CD8-positive, alpha-beta memory T cell (primary cell): ENCODE data around the gene TNFRSF1A. TPM values are rescaled to one million over a fixed set of nuclear protein-coding genes. Genes with fewer than 3 reads are reported as not detected.
A peak's percentile ranks its signal among the peaks of the same experiment; 100 is the strongest.

Experiments
- CTCF ChIA-PET: fragments of 350-600 bp; sonication (Branson Sonifier 250); formaldehyde crosslinking; loops from one replicate; lab custom pipeline; 2021; ENCODE audit warnings: antibody characterized with exemption; lab: Charles Lee
- POLR2A ChIA-PET: fragments of 350-600 bp; sonication (Branson Sonifier 250); formaldehyde crosslinking; loops from one replicate; lab custom pipeline; 2021; ENCODE audit warnings: antibody characterized with exemption; lab: Charles Lee
- DNase-seq, 5 donors: peaks; one replicate each; pipeline versions ENCODE4 v3.0.0 to v3.0.0-alpha.2; 2020 to 2022; ENCODE audit warnings: mixed read lengths in 1 of 5
- H3K27ac ChIP-seq: one replicate; pipeline ENCODE4 v1.7.0; 2013; ENCODE audit warnings: low read depth, mild to moderate bottlenecking, low read length, moderate library complexity
- H3K27me3 ChIP-seq: 2 replicates; pipeline ENCODE4 v1.7.0; 2013; ENCODE audit warnings: low read length, mild to moderate bottlenecking; ENCODE audit not compliant: insufficient read depth, poor library complexity, severe bottlenecking
- H3K36me3 ChIP-seq: 2 replicates; pipeline ENCODE4 v1.7.0; 2013; ENCODE audit warnings: mild to moderate bottlenecking, low read length, moderate library complexity; ENCODE audit not compliant: insufficient read depth
- H3K4me1 ChIP-seq: 2 replicates; pipeline ENCODE4 v1.7.0; 2013; ENCODE audit warnings: mild to moderate bottlenecking, low read length, moderate library complexity; ENCODE audit not compliant: insufficient read depth
- H3K4me3 ChIP-seq: 2 replicates; pipeline ENCODE4 v1.7.0; 2013; ENCODE audit warnings: mild to moderate bottlenecking, low read length
- H3K9me3 ChIP-seq: 2 replicates; pipeline ENCODE4 v1.7.0; 2013; ENCODE audit warnings: mild to moderate bottlenecking, low read length
- H3K27ac Mint-ChIP-seq, 8 donors: one replicate each; pipeline ENCODE4 v1.8.0; 2020 to 2021; ENCODE audit warnings: mixed read lengths in 8 of 8, mild to moderate bottlenecking in 6 of 8, inconsistent platforms in 3 of 8, moderate library complexity in 3 of 8
- H3K27me3 Mint-ChIP-seq, 2 donors: one replicate each; pipeline ENCODE4 v1.8.0; 2020 to 2021; ENCODE audit warnings: mixed read lengths in 2 of 2, mild to moderate bottlenecking in 1 of 2, moderate library complexity in 1 of 2
- H3K36me3 Mint-ChIP-seq, 3 donors: one replicate each; pipeline ENCODE4 v1.8.0; 2020 to 2021; ENCODE audit warnings: mixed read lengths in 3 of 3, inconsistent platforms in 1 of 3, mild to moderate bottlenecking in 1 of 3
- H3K4me1 Mint-ChIP-seq, 3 donors: one replicate each; pipeline ENCODE4 v1.8.0; 2020 to 2021; ENCODE audit warnings: mixed read lengths in 3 of 3, inconsistent platforms in 1 of 3, mild to moderate bottlenecking in 1 of 3
- H3K4me3 Mint-ChIP-seq, 7 donors: one replicate each; pipeline ENCODE4 v1.8.0; 2020 to 2021; ENCODE audit warnings: mixed read lengths in 7 of 7, mild to moderate bottlenecking in 6 of 7, moderate library complexity in 4 of 7, inconsistent platforms in 2 of 7
- H3K9me3 Mint-ChIP-seq, 5 donors: one replicate each; pipeline ENCODE4 v1.8.0; 2020 to 2022; ENCODE audit warnings: mixed read lengths in 5 of 5, mild to moderate bottlenecking in 3 of 5, moderate library complexity in 2 of 5, inconsistent platforms in 1 of 5
- polyA plus RNA-seq: library from polyadenylated mRNA; unstranded; fragments of 300-500 nt; fragmentation: Illumina TruSeq; gene quantifications from one replicate; pipeline ENCODE4 v1.2.3, GENCODE V29; 2021
- total RNA-seq, 2 experiments: library from RNA; stranded (reverse); gene quantifications; one replicate each; pipeline ENCODE4 v1.2.3, GENCODE V29; 2021

The TNFRSF1A gene
- total and polyA plus RNA-seq, 3 experiments from 2014 or later, result 57.1 to 62.9 (median 62.1) TPM

- H3K4me1 ChIP-seq, result peaks cover 29% of the 10 kb centered on the region
- Mint-ChIP-seq H3K27me3 (no peaks in the 10 kb centered on the region), H3K36me3 (peaks cover 4 to 60% (median 12%) of the 10 kb centered on the region in 3 donors), H3K9me3 (no peaks in the 10 kb centered on the region), H3K27ac (peak overlapping the region in 6 of 8 donors; percentile 17 to 63 (median 40)), H3K4me1 (peaks cover 46 to 57% (median 50%) of the 10 kb centered on the region in 3 donors), H3K4me3 (no peak overlapping the region)
- no peaks in the 10 kb centered on the region for H3K27me3 ChIP-seq
- no peaks in the 10 kb centered on the region for H3K9me3 ChIP-seq
- DNase-seq, result no peak
- H3K4me3 ChIP-seq, result no peak overlapping the region
- H3K27ac ChIP-seq, result no peak overlapping the region
- peaks cover 49% of the 10 kb centered on the region for H3K36me3 ChIP-seq
- ChIA-PET POLR2A (no interaction called here), CTCF (interaction anchor here (1.2 to 3.6 kb wide), 6 partner anchors 8 to 210 kb away, joined by 3 to 32 read pairs (median 4); no protein-coding TSS in a partner anchor)
These were observed 13.7 kb downstream of the TNFRSF1A start for GRCh38 chr12:6328045-6328779.

GRCh38 chr12:6327229-6328041 is 14.4 kb downstream of the TNFRSF1A start:
- Histone ChIP-seq H3K36me3 (peaks cover 41% of the 10 kb centered on the region), H3K27ac (no peak overlapping the region), H3K27me3 (no peaks in the 10 kb centered on the region), H3K4me1 (peaks cover 29% of the 10 kb centered on the region), H3K9me3 (no peaks in the 10 kb centered on the region), H3K4me3 (no peak overlapping the region)
- no peak for DNase-seq
- POLR2A ChIA-PET, result interaction anchor here (1.0 to 3.1 kb wide), 2 partner anchors 8 to 35 kb away, joined by 3 to 22 read pairs; no protein-coding TSS in a partner anchor
- Mint-ChIP-seq H3K4me3 (no peak overlapping the region), H3K36me3 (peaks cover 4 to 52% (median 6%) of the 10 kb centered on the region in 3 donors), H3K27ac (peak overlapping the region in 6 of 8 donors; percentile 14 to 88 (median 52)), H3K27me3 (no peaks in the 10 kb centered on the region), H3K4me1 (peaks cover 46 to 57% (median 57%) of the 10 kb centered on the region in 3 donors), H3K9me3 (no peaks in the 10 kb centered on the region)
- CTCF ChIA-PET, result interaction anchor here (0.6 to 3.6 kb wide), 9 partner anchors 9 to 211 kb away, joined by 3 to 32 read pairs (median 6); no protein-coding TSS in a partner anchor

GRCh38 chr12:6326316-6327228 is 15.3 kb downstream of the TNFRSF1A start:
- CTCF ChIA-PET, result interaction anchor here (0.6 to 3.6 kb wide), 17 partner anchors 10 to 213 kb away, joined by 3 to 32 read pairs (median 3); no protein-coding TSS in a partner anchor
- H3K4me3 Mint-ChIP-seq, result no peak overlapping the region
- no peak overlapping the region for H3K27ac ChIP-seq
- H3K9me3 ChIP-seq, result no peaks in the 10 kb centered on the region
- H3K36me3 Mint-ChIP-seq, result peaks cover 3 to 45% (median 6%) of the 10 kb centered on the region in 3 donors
- H3K27ac Mint-ChIP-seq, result peak overlapping the region; percentile 23 to 92 (median 72)
- peaks cover 51 to 64% (median 60%) of the 10 kb centered on the region in 3 donors for H3K4me1 Mint-ChIP-seq
- H3K4me1 ChIP-seq, result peaks cover 30% of the 10 kb centered on the region
- H3K9me3 Mint-ChIP-seq, result no peaks in the 10 kb centered on the region
- H3K4me3 ChIP-seq, result no peak overlapping the region
- POLR2A ChIA-PET, result interaction anchor here (1.0 to 3.1 kb wide), 2 partner anchors 9 to 36 kb away, joined by 3 to 22 read pairs; no protein-coding TSS in a partner anchor
- H3K27me3 Mint-ChIP-seq, result no peaks in the 10 kb centered on the region
- no peaks in the 10 kb centered on the region for H3K27me3 ChIP-seq
- no peak for DNase-seq
- H3K36me3 ChIP-seq, result peaks cover 35% of the 10 kb centered on the region

GRCh38 chr12:6324936-6325750 is 16.7 kb downstream of the TNFRSF1A start:
- H3K4me3 Mint-ChIP-seq, result peak overlapping the region in 4 of 7 donors; percentile 48 to 80 (median 57)
- H3K4me1 Mint-ChIP-seq, result peaks cover 46 to 51% (median 47%) of the 10 kb centered on the region in 3 donors
- ChIA-PET POLR2A (interaction anchor here (3.1 kb wide), 1 partner anchor 11 kb away, joined by 22 read pairs; no protein-coding TSS in a partner anchor), CTCF (interaction anchor here (0.7 to 3.6 kb wide), 8 partner anchors 9 to 213 kb away, joined by 3 to 32 read pairs (median 4); no protein-coding TSS in a partner anchor)
- peaks cover 21% of the 10 kb centered on the region for H3K36me3 ChIP-seq
- no peak overlapping the region for H3K27ac ChIP-seq
- no peaks in the 10 kb centered on the region for H3K27me3 ChIP-seq
- H3K27me3 Mint-ChIP-seq, result no peaks in the 10 kb centered on the region
- H3K9me3 Mint-ChIP-seq, result no peaks in the 10 kb centered on the region
- DNase-seq, result no peak
- peaks cover 30% of the 10 kb centered on the region for H3K4me1 ChIP-seq
- no peak overlapping the region for H3K4me3 ChIP-seq
- no peaks in the 10 kb centered on the region for H3K9me3 ChIP-seq
- H3K27ac Mint-ChIP-seq, result peak overlapping the region; percentile 78 to 95 (median 88)
- H3K36me3 Mint-ChIP-seq, result peaks cover 0 to 31% (median 2%) of the 10 kb centered on the region in 3 donors

- Histone ChIP-seq H3K27me3 (no peaks in the 10 kb centered on the region), H3K36me3 (peaks cover 14% of the 10 kb centered on the region), H3K4me1 (peaks cover 30% of the 10 kb centered on the region), H3K4me3 (peak overlapping the region; percentile 22), H3K27ac (no peak overlapping the region), H3K9me3 (no peaks in the 10 kb centered on the region)
- Mint-ChIP-seq H3K27me3 (no peaks in the 10 kb centered on the region), H3K36me3 (peaks cover 0 to 25% (median 2%) of the 10 kb centered on the region in 3 donors), H3K4me3 (peak overlapping the region in 6 of 7 donors; percentile 79 to 88 (median 84)), H3K4me1 (peaks cover 46 to 53% (median 51%) of the 10 kb centered on the region in 3 donors), H3K27ac (peak overlapping the region; percentile 83 to 96 (median 93)), H3K9me3 (no peaks in the 10 kb centered on the region)
- ChIA-PET POLR2A (interaction anchor here (0.8 to 3.1 kb wide), 3 partner anchors 12 to 147 kb away, joined by 3 to 22 read pairs (median 5); partner anchors contain the start of gene VAMP1), CTCF (interaction anchor here (0.7 to 2.4 kb wide), 21 partner anchors 10 to 214 kb away, joined by 3 to 47 read pairs (median 4); partner anchors contain the start of gene VAMP1)
- DNase-seq, result no peak
These were observed 17.7 kb downstream of the TNFRSF1A start for GRCh38 chr12:6323995-6324711.
